Activated CD8-positive, alpha-beta T cell treated with anti-CD3 and anti-CD28 coated beads, Interleukin-2, amount 10 ng/mL, durations not matched to agents 7 days and 5 days (primary cell): ENCODE measurements around the gene SMIM20. TPM values are rescaled to one million over a fixed set of nuclear protein-coding genes. Genes with fewer than 3 reads are reported as not detected.

Experiments
- ATAC-seq: fragments of 150-1000 bp; cut with Tn5 transposase; one replicate; pipeline ENCODE4 v1.10.0; 2021; ENCODE audit warnings: moderate library complexity
- CTCF ChIA-PET: fragments of 350-600 bp; sonication (Branson Sonifier 250); formaldehyde crosslinking; loops from one replicate; lab custom pipeline; 2021; ENCODE audit warnings: antibody characterized with exemption; lab: Charles Lee
- POLR2A ChIA-PET: fragments of 350-600 bp; sonication (Branson Sonifier 250); formaldehyde crosslinking; loops from one replicate; lab custom pipeline; 2021; ENCODE audit warnings: antibody characterized with exemption; lab: Charles Lee
- DNase-seq: peaks from one replicate; pipeline ENCODE4 v3.0.0-alpha.2; 2020
- H3K27ac Mint-ChIP-seq: one replicate; pipeline ENCODE4 v1.8.0; 2021; ENCODE audit warnings: mild to moderate bottlenecking, mixed read lengths
- H3K27me3 Mint-ChIP-seq: one replicate; pipeline ENCODE4 v1.8.0; 2021; ENCODE audit warnings: low read depth, mixed read lengths
- H3K36me3 Mint-ChIP-seq: one replicate; pipeline ENCODE4 v1.8.0; 2021; ENCODE audit warnings: low read depth, mixed read lengths
- H3K4me1 Mint-ChIP-seq: one replicate; pipeline ENCODE4 v1.8.0; 2021; ENCODE audit warnings: low read depth, mixed read lengths
- H3K4me3 Mint-ChIP-seq: one replicate; pipeline ENCODE4 v1.8.0; 2021; ENCODE audit warnings: mild to moderate bottlenecking, mixed read lengths
- H3K9me3 Mint-ChIP-seq: one replicate; pipeline ENCODE4 v1.8.0; 2022; ENCODE audit warnings: mixed read lengths; ENCODE audit not compliant: insufficient read depth
- total RNA-seq, 2 experiments: library from RNA; stranded (reverse); gene quantifications; one replicate each; pipeline ENCODE4 v1.2.3, GENCODE V29; 2021

The SMIM20 gene
- total RNA-seq, 2 experiments from 2014 or later, result 11.1 to 13.9 TPM

DNA sequence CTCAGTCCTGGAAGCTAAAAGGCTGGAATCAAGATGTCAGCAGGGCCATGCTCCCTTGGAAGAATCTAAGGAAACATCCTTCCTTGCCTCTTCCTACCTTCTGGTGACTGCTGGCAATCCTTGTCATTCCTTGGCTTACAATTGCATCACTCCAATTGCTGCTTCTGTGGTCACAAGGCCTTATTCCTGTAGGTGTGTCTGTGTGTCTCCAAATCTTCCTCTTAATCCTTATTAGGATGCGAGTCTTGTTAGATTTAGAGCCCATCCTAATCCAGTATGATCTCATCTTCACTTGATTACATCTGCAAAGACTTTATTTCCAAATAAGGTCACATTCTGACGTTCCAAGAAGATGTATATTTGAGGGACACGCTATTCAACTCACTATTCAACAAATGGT is 52.2 kb downstream of the SMIM20 start:
- Mint-ChIP-seq H3K27me3 (peaks cover 10% of the 10 kb centered on the region), H3K36me3 (no peaks in the 10 kb centered on the region), H3K9me3 (no peaks in the 10 kb centered on the region), H3K4me3 (no peak overlapping the region), H3K4me1 (no peaks in the 10 kb centered on the region), H3K27ac (no peak overlapping the region)
- POLR2A ChIA-PET, result no interaction called here
- ATAC-seq (no peak), DNase-seq (no peak)
- CTCF ChIA-PET, result no interaction called here

DNA sequence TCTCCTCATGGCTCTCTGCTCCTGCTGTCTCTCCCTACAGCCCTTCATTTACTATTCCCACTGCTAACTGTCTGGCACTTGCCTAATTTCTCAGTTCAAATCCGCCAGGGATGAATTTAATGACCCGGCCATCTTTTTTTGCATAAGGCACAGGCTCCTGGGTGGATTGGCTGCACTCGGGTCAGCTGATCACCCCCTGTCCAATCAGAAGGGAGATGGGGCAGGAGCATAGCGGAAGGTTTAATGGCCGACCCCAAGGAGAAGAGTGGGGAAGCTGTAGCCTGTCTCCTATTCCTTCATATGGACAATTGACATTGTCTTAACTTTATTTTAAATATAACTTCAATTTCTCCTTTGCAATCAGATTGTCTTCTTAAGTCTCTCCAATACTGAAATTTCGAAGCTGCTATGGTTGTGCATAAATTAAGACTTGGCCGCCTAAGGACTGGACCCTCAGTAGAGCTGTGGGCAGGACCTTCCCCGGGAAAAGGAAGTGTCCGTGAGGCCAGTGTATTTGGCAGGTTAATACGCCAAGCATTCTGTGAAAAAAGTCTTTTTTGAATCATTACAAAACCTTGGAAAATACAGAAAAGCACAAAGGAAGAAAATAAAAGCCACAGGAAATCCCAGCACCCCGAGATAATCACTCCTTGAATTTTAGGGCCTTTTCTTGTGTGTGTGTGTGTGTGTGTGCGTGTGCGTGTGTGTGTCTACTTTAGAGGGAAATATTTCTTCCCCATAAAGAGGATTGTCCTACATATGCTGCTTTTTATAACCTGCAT is 55.5 kb downstream of the SMIM20 start:
- ChIA-PET CTCF (interaction anchor here (3.5 kb wide), 1 partner anchor 18 kb away, joined by 16 read pairs; no protein-coding TSS in a partner anchor), POLR2A (no interaction called here)
- ATAC-seq (no peak), DNase-seq (no peak)
- no peaks in the 10 kb centered on the region for H3K9me3 Mint-ChIP-seq
- no peak overlapping the region for H3K27ac Mint-ChIP-seq
- no peaks in the 10 kb centered on the region for H3K4me1 Mint-ChIP-seq
- H3K4me3 Mint-ChIP-seq, result no peak overlapping the region
- no peaks in the 10 kb centered on the region for H3K36me3 Mint-ChIP-seq
- peaks cover 10% of the 10 kb centered on the region for H3K27me3 Mint-ChIP-seq

DNA sequence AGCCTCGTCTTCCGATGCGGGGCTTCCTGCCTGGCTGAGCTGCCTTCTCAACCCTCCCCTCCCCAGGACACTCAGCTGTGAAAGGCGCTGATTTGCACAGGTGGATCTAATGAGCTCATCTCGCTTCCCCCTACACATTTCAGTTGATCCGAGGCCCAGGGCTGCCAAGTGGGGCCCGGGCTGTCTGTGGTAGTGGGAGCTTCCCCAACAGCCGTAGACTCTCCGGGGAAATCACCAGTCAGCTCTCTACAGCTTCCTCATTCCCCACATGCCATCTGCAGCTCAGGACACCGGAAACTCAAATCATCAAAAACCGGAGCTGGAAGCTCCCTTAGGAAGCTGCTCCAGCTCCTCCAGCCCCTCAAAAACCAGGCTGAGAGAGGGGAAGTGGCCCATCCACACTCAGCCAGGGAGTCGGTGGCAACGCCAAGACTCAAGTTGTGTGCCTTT is 56.2 kb downstream of the SMIM20 start:
- DNase-seq (no peak), ATAC-seq (no peak)
- H3K9me3 Mint-ChIP-seq, result no peaks in the 10 kb centered on the region
- H3K4me3 Mint-ChIP-seq, result no peak overlapping the region
- H3K36me3 Mint-ChIP-seq, result no peaks in the 10 kb centered on the region
- CTCF ChIA-PET, result interaction anchor here (1.4 to 3.5 kb wide), 2 partner anchors 17 to 44 kb away, joined by 3 to 16 read pairs; no protein-coding TSS in a partner anchor
- peaks cover 10% of the 10 kb centered on the region for H3K27me3 Mint-ChIP-seq
- H3K4me1 Mint-ChIP-seq, result no peaks in the 10 kb centered on the region
- no peak overlapping the region for H3K27ac Mint-ChIP-seq
- POLR2A ChIA-PET, result no interaction called here

DNA sequence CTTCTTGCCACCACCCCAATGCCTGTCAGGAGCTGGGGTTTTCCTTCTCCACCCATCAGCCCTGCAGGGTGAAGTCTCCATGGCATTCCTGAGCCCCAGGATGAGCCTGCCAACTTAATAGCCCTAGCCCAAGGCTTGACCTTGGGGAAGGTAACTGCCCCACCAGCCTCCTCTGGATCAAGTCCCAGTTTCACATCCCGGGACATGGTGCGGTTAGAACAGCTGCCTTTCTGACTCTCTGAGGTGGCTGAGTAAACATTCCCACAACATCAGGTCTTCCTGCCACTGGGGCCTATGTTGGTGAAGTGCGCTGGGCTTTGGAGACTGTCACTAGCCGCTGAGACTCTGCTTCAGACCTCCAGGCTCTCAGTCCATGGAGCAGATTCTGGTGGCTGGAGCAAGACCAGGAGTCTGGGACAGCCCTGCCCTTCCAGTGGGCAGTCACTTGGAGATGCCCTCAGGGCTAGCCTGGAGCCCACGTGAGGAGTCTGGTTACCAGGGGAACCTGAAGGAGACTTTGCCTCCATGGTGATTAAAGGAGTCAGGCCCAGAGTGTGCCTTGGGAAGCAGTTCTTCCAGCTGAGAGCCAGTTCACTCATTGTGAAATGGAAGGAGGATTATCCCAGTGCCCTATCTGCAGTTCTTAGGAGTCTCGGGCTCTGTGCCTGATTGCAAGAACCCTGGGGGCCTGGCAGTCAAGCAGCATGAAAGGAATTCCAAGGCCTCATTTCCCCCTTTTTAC is 56.8 kb downstream of the SMIM20 start:
- Mint-ChIP-seq H3K36me3 (no peaks in the 10 kb centered on the region), H3K9me3 (no peaks in the 10 kb centered on the region), H3K27me3 (peaks cover 9% of the 10 kb centered on the region), H3K27ac (no peak overlapping the region), H3K4me3 (no peak overlapping the region), H3K4me1 (no peaks in the 10 kb centered on the region)
- ChIA-PET CTCF (interaction anchor here (1.4 to 3.5 kb wide), 2 partner anchors 17 to 45 kb away, joined by 3 to 16 read pairs; no protein-coding TSS in a partner anchor), POLR2A (no interaction called here)
- DNase-seq (no peak), ATAC-seq (no peak)

DNA sequence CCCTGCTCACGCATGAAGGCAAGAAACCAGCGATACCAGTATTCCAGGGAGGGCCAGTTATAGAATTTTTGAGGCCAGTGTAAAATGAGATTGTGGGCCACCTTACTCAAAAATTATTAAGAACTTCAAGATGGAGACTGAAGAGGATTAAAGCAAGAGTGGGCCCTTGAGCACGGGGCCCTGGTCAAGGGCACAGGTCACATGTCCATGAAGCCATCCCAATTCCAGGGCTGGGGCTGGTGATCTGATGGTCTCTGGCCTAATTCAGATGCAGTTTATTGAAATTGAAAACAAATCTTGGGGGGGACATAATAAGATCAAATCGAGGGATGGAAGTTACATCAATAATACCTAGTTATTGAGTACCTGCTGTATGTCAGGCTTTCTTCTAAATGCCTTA is 58.3 kb downstream of the SMIM20 start:
- Mint-ChIP-seq H3K4me1 (no peaks in the 10 kb centered on the region), H3K9me3 (no peaks in the 10 kb centered on the region), H3K27ac (no peak overlapping the region), H3K36me3 (no peaks in the 10 kb centered on the region), H3K27me3 (peaks cover 9% of the 10 kb centered on the region), H3K4me3 (no peak overlapping the region)
- ATAC-seq, result no peak
- ChIA-PET CTCF (interaction anchor here (3.1 kb wide), 1 partner anchor 16 kb away, joined by 8 read pairs; no protein-coding TSS in a partner anchor), POLR2A (no interaction called here)
- no peak for DNase-seq

DNA sequence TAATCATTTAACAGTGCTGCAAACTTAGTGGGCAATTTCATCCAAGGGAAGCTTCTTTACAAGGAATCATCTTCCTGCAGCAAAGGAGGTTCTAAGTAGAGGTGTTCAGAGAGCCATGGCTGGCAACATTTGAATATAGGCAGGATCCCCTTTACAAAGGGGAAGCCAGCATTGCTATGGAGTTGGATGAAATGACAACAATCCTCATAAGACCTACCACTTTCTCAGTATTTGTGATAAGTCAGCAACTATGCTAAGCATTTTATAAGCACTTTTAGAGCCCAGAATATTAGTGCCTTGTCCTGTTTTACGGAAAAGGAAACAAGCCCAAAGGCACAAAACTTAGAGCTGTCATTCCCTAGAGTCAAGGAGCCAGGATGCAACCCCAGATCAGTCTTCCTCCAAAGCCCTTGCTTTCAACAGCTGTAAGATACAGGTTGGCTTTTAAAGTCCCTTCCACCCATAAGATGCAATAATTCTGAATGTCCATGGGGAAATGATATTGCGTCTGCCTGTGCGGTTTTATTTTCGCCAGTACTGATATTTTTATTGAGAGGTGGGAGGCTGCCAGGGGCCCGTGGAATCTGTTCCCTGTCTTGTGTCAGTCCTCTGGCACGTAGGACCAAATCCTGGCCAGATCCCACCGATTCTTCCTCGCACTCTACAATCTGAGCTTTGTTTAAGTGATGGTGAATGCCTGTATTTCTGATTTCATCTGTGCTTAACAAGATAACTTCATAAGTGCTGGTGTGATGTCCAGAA is 59.1 kb downstream of the SMIM20 start:
- H3K27me3 Mint-ChIP-seq, result peaks cover 9% of the 10 kb centered on the region
- no peaks in the 10 kb centered on the region for H3K9me3 Mint-ChIP-seq
- H3K27ac Mint-ChIP-seq, result no peak overlapping the region
- no peak overlapping the region for H3K4me3 Mint-ChIP-seq
- no peaks in the 10 kb centered on the region for H3K4me1 Mint-ChIP-seq
- ChIA-PET CTCF (interaction anchor here (1.3 to 3.1 kb wide), 2 partner anchors 15 to 47 kb away, joined by 3 to 8 read pairs; no protein-coding TSS in a partner anchor), POLR2A (no interaction called here)
- DNase-seq (no peak), ATAC-seq (no peak)
- H3K36me3 Mint-ChIP-seq, result no peaks in the 10 kb centered on the region

DNA sequence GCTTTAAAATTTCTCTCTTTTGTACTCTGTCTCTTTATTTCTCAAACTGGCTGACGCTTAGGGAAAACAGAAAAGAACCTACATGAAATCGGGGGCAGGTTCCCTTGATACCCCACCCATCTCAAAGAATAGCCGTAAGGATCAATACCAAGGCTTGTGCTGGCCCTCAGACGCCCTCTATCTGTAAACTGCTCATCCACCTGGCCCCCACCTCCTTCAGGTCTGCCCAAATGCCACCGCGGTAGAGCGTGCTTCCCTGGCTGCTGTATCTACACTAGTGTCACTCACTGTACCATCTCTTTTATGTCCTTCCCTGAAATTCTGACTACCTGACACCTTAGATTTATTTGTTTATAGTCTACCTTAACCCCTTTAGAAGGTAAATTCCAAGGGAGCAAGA is 62.8 kb downstream of the SMIM20 start:
- Mint-ChIP-seq H3K9me3 (no peaks in the 10 kb centered on the region), H3K27me3 (peaks cover 5% of the 10 kb centered on the region), H3K36me3 (no peaks in the 10 kb centered on the region), H3K27ac (no peak overlapping the region), H3K4me1 (no peaks in the 10 kb centered on the region), H3K4me3 (no peak overlapping the region)
- CTCF ChIA-PET, result interaction anchor here (2.0 kb wide), 1 partner anchor 11 kb away, joined by 10 read pairs; no protein-coding TSS in a partner anchor
- POLR2A ChIA-PET, result interaction anchor here (0.8 kb wide), 1 partner anchor 729 kb away, joined by 3 read pairs; no protein-coding TSS in a partner anchor
- no peak for ATAC-seq
- no peak for DNase-seq

DNA sequence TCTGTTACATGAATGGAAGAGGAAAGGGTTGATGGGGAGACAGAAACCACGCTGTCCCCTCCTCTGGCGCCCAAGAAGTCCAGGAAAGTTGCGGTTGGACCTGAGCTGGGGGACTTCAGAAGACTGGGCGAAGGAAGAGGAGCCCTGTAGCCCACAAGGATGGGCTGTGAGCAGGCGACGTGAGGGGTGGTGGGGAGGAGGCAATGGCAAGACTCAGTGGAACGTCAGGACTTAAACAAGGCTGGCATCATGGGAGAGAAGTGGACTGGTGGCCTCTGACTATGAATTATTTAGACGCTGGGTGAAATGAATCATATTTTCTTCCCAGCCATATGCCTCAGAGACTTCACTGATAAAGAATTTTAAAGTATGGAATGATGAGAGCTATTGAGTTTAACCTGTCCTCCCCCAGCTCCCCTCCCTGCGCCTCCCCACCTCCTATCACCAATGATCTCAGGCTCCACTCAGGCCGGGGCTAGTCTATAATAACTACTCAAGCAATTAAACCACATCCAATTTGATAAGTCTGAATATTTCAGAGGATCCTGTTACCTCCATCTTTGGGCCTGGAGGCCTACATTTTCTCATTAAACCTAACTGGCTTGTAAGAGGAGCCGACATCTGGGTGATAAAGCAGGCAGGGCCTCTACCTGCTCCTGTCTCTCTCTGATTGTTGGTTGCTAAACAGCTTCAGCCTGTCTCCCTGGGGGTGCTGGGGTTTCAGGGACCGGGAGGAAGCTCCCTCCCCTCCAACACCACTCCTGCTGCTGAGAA is 63.6 kb downstream of the SMIM20 start:
- ChIA-PET POLR2A (interaction anchor here (0.8 kb wide), 1 partner anchor 729 kb away, joined by 3 read pairs; no protein-coding TSS in a partner anchor), CTCF (interaction anchor here (2.0 kb wide), 1 partner anchor 10 kb away, joined by 10 read pairs; no protein-coding TSS in a partner anchor)
- Mint-ChIP-seq H3K27ac (no peak overlapping the region), H3K36me3 (no peaks in the 10 kb centered on the region), H3K4me1 (no peaks in the 10 kb centered on the region), H3K4me3 (no peak overlapping the region), H3K9me3 (no peaks in the 10 kb centered on the region), H3K27me3 (peaks cover 5% of the 10 kb centered on the region)
- no peak for DNase-seq
- no peak for ATAC-seq

DNA sequence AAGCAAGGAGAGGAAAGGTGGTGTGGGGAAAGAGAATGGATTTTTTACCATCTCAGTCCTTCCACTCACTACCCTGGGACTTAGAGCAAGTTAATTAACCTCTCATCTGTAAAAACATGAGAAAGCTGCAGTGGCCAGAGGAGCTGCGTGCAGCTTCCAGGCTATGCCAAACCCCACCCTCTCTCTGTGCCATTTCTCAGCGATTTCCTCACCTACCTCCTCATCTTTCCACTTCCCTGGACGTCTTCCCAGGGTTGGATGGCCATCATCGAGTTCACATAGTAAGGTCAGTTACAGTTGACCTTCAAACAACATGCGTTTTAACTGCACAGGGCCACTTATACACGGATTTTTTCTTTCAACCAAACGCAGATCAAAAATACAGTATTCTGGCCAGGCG is 64.3 kb downstream of the SMIM20 start:
- CTCF ChIA-PET, result interaction anchor here (0.6 kb wide), 1 partner anchor 10 kb away, joined by 3 read pairs; no protein-coding TSS in a partner anchor
- no peaks in the 10 kb centered on the region for H3K4me1 Mint-ChIP-seq
- no peak for ATAC-seq

More for the DNA sequence above, 64.3 kb downstream of the SMIM20 start:
- H3K4me3 Mint-ChIP-seq, result no peak overlapping the region
- H3K36me3 Mint-ChIP-seq, result no peaks in the 10 kb centered on the region
- H3K9me3 Mint-ChIP-seq, result no peaks in the 10 kb centered on the region
- no peak overlapping the region for H3K27ac Mint-ChIP-seq
- H3K27me3 Mint-ChIP-seq, result peaks cover 5% of the 10 kb centered on the region
- DNase-seq, result no peak
- POLR2A ChIA-PET, result no interaction called here
